ENCODE data around the gene ARNT2.

The ARNT2 gene

GRCh38 chr15:80620141-80620540 lies 216.0 kb downstream of the ARNT2 start:
- DNase-seq = no peak
- Histone ChIP-seq H2AFZ (ENCODE audit: low read length) (no peak overlapping the region), H3K4me3 (ENCODE audit: low read length) (no peak overlapping the region), H3K4me2 (ENCODE audit: low read depth, low read length) (no peak overlapping the region), H3F3A (ENCODE audit: insufficient read depth, low read length) (no peaks in the 10 kb centered on the region), H3K27ac (ENCODE audit: low read length) (no peak overlapping the region), H3K9ac (ENCODE audit: low read length) (no peak overlapping the region), H3K27me3 (replicated peaks; ENCODE audit: insufficient read depth, low read length) (no peaks in the 10 kb centered on the region), H3K9me3 (replicated peaks; ENCODE audit: insufficient read depth, low read length) (no peaks in the 10 kb centered on the region), H3K79me2 (ENCODE audit: low read length) (no peaks in the 10 kb centered on the region), H3K36me3 (replicated peaks; ENCODE audit: insufficient read depth, low read length) (no peaks in the 10 kb centered on the region), H4K20me1 (ENCODE audit: insufficient read depth, low read length) (no peaks in the 10 kb centered on the region), H3K9me2 (replicated peaks; ENCODE audit: insufficient read depth, low read length) (no peaks in the 10 kb centered on the region), H3K4me1 (ENCODE audit: low read length) (no peaks in the 10 kb centered on the region)
- no peak for TF ChIP-seq EZH2phosphoT487 (IDR thresholded peaks at IDR 0.05; ENCODE audit: low read length)
- TF ChIP-seq EZH2 (optimal IDR thresholded peaks at IDR 0.05; ENCODE audit: low read depth, low read length) = no peak
- TF ChIP-seq CTCF (IDR thresholded peaks at IDR 0.05; ENCODE audit: low read length) = no peak

- DNase-seq = no peak
- no peaks in the 10 kb centered on the region for H4K20me1 ChIP-seq (ENCODE audit: insufficient read depth, low read length)
- no peaks in the 10 kb centered on the region for H3K27me3 ChIP-seq (replicated peaks; ENCODE audit: insufficient read depth, low read length)
- H3K4me2 ChIP-seq (ENCODE audit: low read depth, low read length) = no peak overlapping the region
- no peaks in the 10 kb centered on the region for H3F3A ChIP-seq (ENCODE audit: insufficient read depth, low read length)
- H3K36me3 ChIP-seq (replicated peaks; ENCODE audit: insufficient read depth, low read length) = no peaks in the 10 kb centered on the region
- H3K9me3 ChIP-seq (replicated peaks; ENCODE audit: insufficient read depth, low read length) = no peaks in the 10 kb centered on the region
- H3K27ac ChIP-seq (ENCODE audit: low read length) = no peak overlapping the region
- H3K9ac ChIP-seq (ENCODE audit: low read length) = no peak overlapping the region
- TF ChIP-seq EZH2 (optimal IDR thresholded peaks at IDR 0.05; ENCODE audit: low read depth, low read length) = no peak
- no peak for TF ChIP-seq EZH2phosphoT487 (IDR thresholded peaks at IDR 0.05; ENCODE audit: low read length)
- no peak for TF ChIP-seq CTCF (IDR thresholded peaks at IDR 0.05; ENCODE audit: low read length)
- H3K79me2 ChIP-seq (ENCODE audit: low read length) = no peaks in the 10 kb centered on the region
- H3K9me2 ChIP-seq (replicated peaks; ENCODE audit: insufficient read depth, low read length) = no peaks in the 10 kb centered on the region
- H2AFZ ChIP-seq (ENCODE audit: low read length) = no peak overlapping the region
- no peak overlapping the region for H3K4me3 ChIP-seq (ENCODE audit: low read length)
- H3K4me1 ChIP-seq (ENCODE audit: low read length) = no peaks in the 10 kb centered on the region
These were observed 216.7 kb downstream of the ARNT2 start for GRCh38 chr15:80620931-80621330.

GRCh38 chr15:80626643-80627120 lies 222.5 kb downstream of the ARNT2 start:
- no peak overlapping the region for H2AFZ ChIP-seq (ENCODE audit: low read length)
- no peak overlapping the region for H3K4me2 ChIP-seq (ENCODE audit: low read depth, low read length)
- TF ChIP-seq CTCF (IDR thresholded peaks at IDR 0.05; ENCODE audit: low read length) (no peak), EZH2phosphoT487 (IDR thresholded peaks at IDR 0.05; ENCODE audit: low read length) (no peak), EZH2 (optimal IDR thresholded peaks at IDR 0.05; ENCODE audit: low read depth, low read length) (no peak)

More at GRCh38 chr15:80626643-80627120, 222.5 kb downstream of the ARNT2 start:
- Histone ChIP-seq H3K27me3 (replicated peaks; ENCODE audit: insufficient read depth, low read length) (no peaks in the 10 kb centered on the region), H3K9ac (ENCODE audit: low read length) (no peak overlapping the region), H3K9me3 (replicated peaks; ENCODE audit: insufficient read depth, low read length) (no peaks in the 10 kb centered on the region), H3K4me3 (ENCODE audit: low read length) (no peak overlapping the region), H4K20me1 (ENCODE audit: insufficient read depth, low read length) (no peaks in the 10 kb centered on the region), H3K9me2 (replicated peaks; ENCODE audit: insufficient read depth, low read length) (no peaks in the 10 kb centered on the region), H3K79me2 (ENCODE audit: low read length) (no peaks in the 10 kb centered on the region), H3F3A (ENCODE audit: insufficient read depth, low read length) (no peaks in the 10 kb centered on the region), H3K4me1 (ENCODE audit: low read length) (no peaks in the 10 kb centered on the region), H3K36me3 (replicated peaks; ENCODE audit: insufficient read depth, low read length) (no peaks in the 10 kb centered on the region), H3K27ac (ENCODE audit: low read length) (no peak overlapping the region)
- DNase-seq = no peak
